Measurements from ENCODE around the gene PPP1R15B. TPM values are rescaled to one million over a fixed set of nuclear protein-coding genes. Genes with fewer than 3 reads are reported as not detected.

Gene PPP1R15B
- total RNA-seq, 1 donor from 2014 or later, result 36.1 TPM

DNA sequence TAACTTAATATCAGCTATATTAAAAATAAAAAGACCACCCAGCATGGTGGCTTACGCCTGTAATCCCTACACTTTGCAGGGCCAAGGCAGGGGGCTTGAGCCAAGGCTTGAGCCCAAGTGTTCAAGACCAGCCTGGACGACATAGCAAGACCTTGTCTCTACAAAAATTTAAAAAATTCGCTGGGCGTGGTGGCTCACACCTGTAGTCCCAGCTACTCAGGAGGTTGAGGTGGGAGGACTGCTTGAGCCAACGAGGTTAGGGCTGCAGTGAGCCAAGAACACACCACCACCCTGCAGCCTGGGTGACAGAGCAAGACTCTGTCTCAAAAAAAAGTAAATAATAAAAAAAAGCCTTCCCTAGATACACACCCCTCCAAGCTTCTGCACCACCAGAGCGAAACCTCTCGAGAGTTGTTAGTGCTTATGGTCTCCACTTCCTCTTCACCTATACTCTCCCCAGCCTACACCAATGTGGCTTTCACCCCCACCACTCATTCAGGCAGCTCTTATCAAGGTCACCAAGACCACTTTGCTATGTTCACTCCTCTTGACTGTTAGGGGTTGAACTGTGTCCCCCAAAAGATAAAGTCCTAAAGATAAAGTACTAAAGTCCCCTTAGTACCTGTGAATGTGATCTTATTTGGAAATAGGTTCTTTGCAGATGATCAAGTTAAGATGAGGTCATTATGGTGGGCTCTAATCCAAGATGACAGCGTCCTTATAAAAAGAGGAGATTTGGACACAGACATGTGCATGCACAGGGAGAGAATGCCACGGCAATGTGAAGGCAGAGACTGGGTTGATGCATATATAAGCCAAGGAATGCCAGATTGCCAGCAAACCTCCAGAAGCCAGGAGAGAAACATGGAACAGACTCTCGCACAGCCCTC, 6.8 kb upstream of the PPP1R15B start:
- TF ChIP-seq, protein P1, sequence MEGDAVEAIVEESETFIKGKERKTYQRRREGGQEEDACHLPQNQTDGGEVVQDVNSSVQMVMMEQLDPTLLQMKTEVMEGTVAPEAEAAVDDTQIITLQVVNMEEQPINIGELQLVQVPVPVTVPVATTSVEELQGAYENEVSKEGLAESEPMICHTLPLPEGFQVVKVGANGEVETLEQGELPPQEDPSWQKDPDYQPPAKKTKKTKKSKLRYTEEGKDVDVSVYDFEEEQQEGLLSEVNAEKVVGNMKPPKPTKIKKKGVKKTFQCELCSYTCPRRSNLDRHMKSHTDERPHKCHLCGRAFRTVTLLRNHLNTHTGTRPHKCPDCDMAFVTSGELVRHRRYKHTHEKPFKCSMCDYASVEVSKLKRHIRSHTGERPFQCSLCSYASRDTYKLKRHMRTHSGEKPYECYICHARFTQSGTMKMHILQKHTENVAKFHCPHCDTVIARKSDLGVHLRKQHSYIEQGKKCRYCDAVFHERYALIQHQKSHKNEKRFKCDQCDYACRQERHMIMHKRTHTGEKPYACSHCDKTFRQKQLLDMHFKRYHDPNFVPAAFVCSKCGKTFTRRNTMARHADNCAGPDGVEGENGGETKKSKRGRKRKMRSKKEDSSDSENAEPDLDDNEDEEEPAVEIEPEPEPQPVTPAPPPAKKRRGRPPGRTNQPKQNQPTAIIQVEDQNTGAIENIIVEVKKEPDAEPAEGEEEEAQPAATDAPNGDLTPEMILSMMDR (IDR thresholded peaks at IDR 0.05), result no peak
- peak in 1 of 2 donors; percentile 58 for DNase-seq (ENCODE audit: low spot score in 2 of 2)
- peaks cover 3 to 12% of the 10 kb centered on the region in 2 donors for H3K4me1 ChIP-seq
- H3K4me3 ChIP-seq, result no peak overlapping the region
- peaks cover 13% of the 10 kb centered on the region in 2 donors for H3K36me3 ChIP-seq
- intact Hi-C loops (cut with DNase I), result loop anchor here (10.0 kb wide), 1 partner anchor 554 kb away; the partner anchor contains the start of gene SNRPE
- peak overlapping the region; percentile 87 to 92 for H3K27ac ChIP-seq
- H3K9me3 ChIP-seq, result no peaks in the 10 kb centered on the region
- no peaks in the 10 kb centered on the region for H3K27me3 ChIP-seq

DNA sequence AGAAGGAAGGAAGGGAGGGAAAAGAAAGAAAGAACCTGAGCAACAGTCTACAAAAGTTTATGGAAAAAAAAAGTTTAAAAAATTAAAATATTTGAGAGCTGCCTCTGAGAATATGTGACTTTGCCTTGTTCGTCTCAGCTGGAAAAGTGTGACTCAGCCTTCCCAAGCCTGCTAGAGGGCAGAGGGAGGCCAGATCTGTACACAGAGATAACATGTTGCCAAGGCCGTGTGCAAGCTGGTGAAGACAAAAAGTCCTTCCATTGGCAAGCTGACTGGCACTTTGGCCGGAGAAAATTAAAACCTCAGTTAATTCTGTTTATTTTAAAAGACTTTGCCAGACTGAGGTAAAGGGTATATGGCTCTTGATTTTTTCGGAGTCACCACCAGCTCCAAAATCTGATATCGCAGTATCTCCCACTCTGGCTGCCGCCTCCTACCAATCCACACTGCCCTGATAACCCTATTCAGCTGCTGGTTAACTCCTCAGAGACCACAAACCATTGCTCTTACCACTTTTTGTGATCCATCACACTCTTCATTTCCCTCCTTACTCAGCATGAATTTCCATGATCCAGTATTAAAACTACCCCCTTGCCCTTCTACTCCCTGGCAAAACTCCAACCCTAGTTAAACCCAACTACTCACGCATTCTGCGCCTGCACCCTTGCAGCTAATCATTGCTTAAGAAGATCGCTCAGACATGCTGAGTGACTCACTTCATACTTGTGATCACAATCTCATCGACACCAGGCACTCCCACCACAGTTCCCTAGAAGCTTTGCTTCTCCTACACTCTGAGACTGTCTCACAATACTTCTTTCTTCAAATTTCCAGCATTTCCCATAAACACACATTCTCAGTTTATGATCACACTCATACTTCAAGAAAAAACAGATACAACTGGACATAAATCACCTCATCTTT, 5.7 kb upstream of the PPP1R15B start:
- H3K4me3 ChIP-seq, result peak overlapping the region; percentile 28 to 36
- no peaks in the 10 kb centered on the region for H3K9me3 ChIP-seq
- peaks cover 6 to 9% of the 10 kb centered on the region in 2 donors for H3K36me3 ChIP-seq
- intact Hi-C loops (cut with DNase I), result loop anchor here (2.0 to 10.0 kb wide), 2 partner anchors 21 to 553 kb away; partner anchors contain the start of gene SNRPE
- peak; percentile 35 to 91 for DNase-seq (ENCODE audit: low spot score in 2 of 2)
- H3K4me1 ChIP-seq, result peaks cover 5 to 15% of the 10 kb centered on the region in 2 donors
- TF ChIP-seq, protein P1 (IDR thresholded peaks at IDR 0.05), result no peak
- H3K27ac ChIP-seq, result peak overlapping the region; percentile 87 to 92
- H3K27me3 ChIP-seq, result no peaks in the 10 kb centered on the region

DNA sequence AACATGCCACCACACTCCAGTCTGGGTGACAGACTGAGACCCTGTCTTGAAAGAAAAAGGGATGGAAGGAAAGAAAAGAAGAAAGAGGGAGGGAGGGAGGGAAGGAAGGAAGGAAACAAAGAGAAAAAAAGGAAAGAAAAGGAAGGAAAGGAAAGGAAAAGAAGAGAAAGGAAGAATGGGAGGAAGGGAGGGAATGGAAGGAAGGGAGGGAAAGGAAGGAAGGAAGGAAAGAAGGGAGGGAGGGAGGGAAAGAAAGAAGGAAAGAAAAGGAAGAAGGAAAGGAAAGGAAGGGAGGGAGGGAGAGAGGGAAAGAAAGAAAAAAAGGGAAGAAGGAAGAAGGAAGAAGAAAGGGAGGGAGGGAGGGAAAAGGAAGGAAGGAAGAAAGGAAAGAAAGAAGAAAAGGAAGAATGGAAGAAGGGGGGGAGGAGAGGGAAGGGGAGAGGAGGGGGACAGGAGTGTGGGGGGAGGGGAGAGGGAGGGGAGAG, 5.0 kb upstream of the PPP1R15B start:
- intact Hi-C loops (cut with DNase I), result loop anchor here (2.0 to 10.0 kb wide), 2 partner anchors 22 to 552 kb away; partner anchors contain the start of gene SNRPE
- peak overlapping the region; percentile 87 to 92 for H3K27ac ChIP-seq
- peaks cover 6 to 17% of the 10 kb centered on the region in 2 donors for H3K4me1 ChIP-seq
- DNase-seq (ENCODE audit: low spot score in 2 of 2), result no peak
- no peaks in the 10 kb centered on the region for H3K27me3 ChIP-seq
- TF ChIP-seq, protein P1 (IDR thresholded peaks at IDR 0.05), result no peak
- H3K4me3 ChIP-seq, result peak overlapping the region in 1 of 2 donors; percentile 36
- no peaks in the 10 kb centered on the region for H3K9me3 ChIP-seq
- peaks cover 0 to 5% of the 10 kb centered on the region in 2 donors for H3K36me3 ChIP-seq

DNA sequence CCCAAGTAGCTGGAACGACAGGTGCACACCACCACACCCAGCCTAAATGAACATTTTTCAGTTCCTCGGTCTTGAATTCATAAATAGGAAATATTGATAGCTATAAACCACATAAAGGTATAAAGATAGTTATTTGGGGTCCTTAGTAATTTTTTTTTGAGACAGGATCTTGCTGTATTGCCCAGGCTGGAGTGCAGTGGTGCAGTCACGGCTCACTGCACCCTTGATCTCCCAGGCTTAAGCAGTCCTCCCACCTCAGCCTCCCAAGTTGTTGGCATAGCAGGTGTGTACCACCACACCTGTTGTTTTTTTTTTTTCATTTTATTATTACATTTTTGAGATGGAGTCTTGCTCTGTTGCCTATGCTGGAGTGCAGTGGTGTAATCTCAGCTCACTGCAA, 3.7 kb upstream of the PPP1R15B start:
- TF ChIP-seq, protein P1 (IDR thresholded peaks at IDR 0.05), result no peak
- no peak overlapping the region for H3K4me3 ChIP-seq
- no peaks in the 10 kb centered on the region for H3K27me3 ChIP-seq
- no peaks in the 10 kb centered on the region for H3K36me3 ChIP-seq
- peak overlapping the region; percentile 87 to 92 for H3K27ac ChIP-seq
- H3K4me1 ChIP-seq, result peaks cover 6 to 17% of the 10 kb centered on the region in 2 donors
- H3K9me3 ChIP-seq, result no peaks in the 10 kb centered on the region
- intact Hi-C loops (cut with DNase I), result loop anchor here (10.0 kb wide), 1 partner anchor 551 kb away; the partner anchor contains the start of gene SNRPE
- DNase-seq (ENCODE audit: low spot score in 2 of 2), result no peak

DNA sequence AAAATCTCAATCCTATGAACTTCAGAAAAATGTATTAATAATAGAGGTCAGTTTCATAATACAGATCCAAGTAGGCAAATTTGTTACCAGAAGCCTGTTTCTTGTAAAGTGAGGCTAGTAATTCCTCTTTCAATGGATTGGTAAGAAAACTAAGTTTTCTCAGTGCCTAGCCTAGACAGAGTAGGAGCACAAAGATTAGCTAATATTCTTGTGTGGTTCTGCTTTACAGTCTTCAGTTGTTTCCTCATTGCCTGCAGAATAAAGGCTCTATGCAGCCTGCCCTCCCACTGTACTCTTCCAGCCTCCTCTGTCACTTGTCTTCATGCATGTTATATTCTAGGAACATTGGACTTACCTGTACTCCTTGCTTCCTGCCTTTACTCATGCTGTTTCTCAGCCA, 2.4 kb upstream of the PPP1R15B start:
- H3K27me3 ChIP-seq, result no peaks in the 10 kb centered on the region
- TF ChIP-seq, protein P1 (IDR thresholded peaks at IDR 0.05), result no peak
- H3K27ac ChIP-seq, result no peak overlapping the region
- no peaks in the 10 kb centered on the region for H3K36me3 ChIP-seq
- no peaks in the 10 kb centered on the region for H3K9me3 ChIP-seq
- intact Hi-C loops (cut with DNase I), result loop anchor here (10.0 kb wide), 1 partner anchor 549 kb away; the partner anchor contains the start of gene SNRPE
- H3K4me3 ChIP-seq, result no peak overlapping the region
- peaks cover 6 to 14% of the 10 kb centered on the region in 2 donors for H3K4me1 ChIP-seq
- no peak for DNase-seq (ENCODE audit: low spot score in 2 of 2)

Data from ascending aorta (tissue), 2 donors.